OCI-M1 (cell line): ENCODE measurements around the gene SACS.
A peak's percentile ranks its signal among the peaks of the same experiment; 100 is the strongest.

Experiments used
- DNase-seq: peaks from one replicate; lab custom pipeline; 2025; lab: John Stamatoyannopoulos, UW

Gene SACS, protein sequence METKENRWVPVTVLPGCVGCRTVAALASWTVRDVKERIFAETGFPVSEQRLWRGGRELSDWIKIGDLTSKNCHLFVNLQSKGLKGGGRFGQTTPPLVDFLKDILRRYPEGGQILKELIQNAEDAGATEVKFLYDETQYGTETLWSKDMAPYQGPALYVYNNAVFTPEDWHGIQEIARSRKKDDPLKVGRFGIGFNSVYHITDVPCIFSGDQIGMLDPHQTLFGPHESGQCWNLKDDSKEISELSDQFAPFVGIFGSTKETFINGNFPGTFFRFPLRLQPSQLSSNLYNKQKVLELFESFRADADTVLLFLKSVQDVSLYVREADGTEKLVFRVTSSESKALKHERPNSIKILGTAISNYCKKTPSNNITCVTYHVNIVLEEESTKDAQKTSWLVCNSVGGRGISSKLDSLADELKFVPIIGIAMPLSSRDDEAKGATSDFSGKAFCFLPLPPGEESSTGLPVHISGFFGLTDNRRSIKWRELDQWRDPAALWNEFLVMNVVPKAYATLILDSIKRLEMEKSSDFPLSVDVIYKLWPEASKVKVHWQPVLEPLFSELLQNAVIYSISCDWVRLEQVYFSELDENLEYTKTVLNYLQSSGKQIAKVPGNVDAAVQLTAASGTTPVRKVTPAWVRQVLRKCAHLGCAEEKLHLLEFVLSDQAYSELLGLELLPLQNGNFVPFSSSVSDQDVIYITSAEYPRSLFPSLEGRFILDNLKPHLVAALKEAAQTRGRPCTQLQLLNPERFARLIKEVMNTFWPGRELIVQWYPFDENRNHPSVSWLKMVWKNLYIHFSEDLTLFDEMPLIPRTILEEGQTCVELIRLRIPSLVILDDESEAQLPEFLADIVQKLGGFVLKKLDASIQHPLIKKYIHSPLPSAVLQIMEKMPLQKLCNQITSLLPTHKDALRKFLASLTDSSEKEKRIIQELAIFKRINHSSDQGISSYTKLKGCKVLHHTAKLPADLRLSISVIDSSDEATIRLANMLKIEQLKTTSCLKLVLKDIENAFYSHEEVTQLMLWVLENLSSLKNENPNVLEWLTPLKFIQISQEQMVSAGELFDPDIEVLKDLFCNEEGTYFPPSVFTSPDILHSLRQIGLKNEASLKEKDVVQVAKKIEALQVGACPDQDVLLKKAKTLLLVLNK (N-terminal part only)

GRCh38 chr13:23433171-23434153 is at the start of gene SACS:
TSS of gene SACS (minus strand) at chr13:23433702. CDS start at chr13:23411239, 22,463 bp downstream.
- DNase-seq: peak; percentile 2

GRCh38 chr13:23480324-23480723 is 46.8 kb upstream of the SACS start:
- peak; percentile 1 for DNase-seq

- DNase-seq: no peak
Observed at GRCh38 chr13:23477101-23477500, 43.6 kb upstream of the SACS start.

GRCh38 chr13:23473221-23473620 is 39.7 kb upstream of the SACS start:
- no peak for DNase-seq

DNA sequence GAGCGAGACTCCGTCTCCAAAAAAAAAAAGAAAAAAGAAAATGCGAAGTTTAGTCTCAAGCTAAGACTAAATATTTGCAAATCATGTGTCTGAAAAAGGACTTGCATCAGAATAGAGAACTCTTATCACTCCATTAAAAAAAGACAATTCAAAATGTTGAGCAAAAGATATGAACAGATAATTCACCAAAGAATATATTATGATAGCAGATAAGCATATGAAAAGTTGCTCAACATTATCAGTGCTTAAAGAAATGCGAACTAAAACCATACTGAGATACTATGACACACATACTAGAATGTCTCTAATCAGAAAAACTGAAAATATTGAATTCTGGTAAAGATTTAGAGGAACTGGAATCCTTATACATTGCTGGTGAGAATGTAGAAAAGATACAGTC is 38.7 kb upstream of the SACS start:
- no peak for DNase-seq

- DNase-seq: no peak
Observed at GRCh38 chr13:23470790-23471614, 37.5 kb upstream of the SACS start.

- no peak for DNase-seq
Observed at GRCh38 chr13:23469951-23470421, 36.5 kb upstream of the SACS start.

DNA sequence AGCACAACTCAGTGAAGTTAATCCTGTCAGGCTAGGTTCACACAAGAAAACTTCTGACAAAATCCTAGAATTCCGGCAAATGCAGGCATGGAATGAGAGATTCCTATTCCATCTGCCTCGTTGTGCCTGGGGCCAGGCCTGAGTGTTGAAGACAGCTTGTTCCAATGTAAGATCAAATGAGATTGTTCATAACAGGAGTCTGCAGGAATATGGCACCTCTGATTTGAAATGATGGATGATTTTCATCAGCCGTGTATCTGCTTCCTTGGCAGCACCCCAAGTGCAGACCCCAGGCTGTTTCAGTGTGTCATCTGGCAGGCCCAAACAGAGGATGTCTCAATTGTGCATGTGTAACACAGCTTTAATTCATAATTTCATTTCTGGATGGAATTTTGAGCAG is 35.3 kb upstream of the SACS start:
- DNase-seq: no peak

GRCh38 chr13:23467932-23468278 is 34.4 kb upstream of the SACS start:
- DNase-seq: no peak

DNA sequence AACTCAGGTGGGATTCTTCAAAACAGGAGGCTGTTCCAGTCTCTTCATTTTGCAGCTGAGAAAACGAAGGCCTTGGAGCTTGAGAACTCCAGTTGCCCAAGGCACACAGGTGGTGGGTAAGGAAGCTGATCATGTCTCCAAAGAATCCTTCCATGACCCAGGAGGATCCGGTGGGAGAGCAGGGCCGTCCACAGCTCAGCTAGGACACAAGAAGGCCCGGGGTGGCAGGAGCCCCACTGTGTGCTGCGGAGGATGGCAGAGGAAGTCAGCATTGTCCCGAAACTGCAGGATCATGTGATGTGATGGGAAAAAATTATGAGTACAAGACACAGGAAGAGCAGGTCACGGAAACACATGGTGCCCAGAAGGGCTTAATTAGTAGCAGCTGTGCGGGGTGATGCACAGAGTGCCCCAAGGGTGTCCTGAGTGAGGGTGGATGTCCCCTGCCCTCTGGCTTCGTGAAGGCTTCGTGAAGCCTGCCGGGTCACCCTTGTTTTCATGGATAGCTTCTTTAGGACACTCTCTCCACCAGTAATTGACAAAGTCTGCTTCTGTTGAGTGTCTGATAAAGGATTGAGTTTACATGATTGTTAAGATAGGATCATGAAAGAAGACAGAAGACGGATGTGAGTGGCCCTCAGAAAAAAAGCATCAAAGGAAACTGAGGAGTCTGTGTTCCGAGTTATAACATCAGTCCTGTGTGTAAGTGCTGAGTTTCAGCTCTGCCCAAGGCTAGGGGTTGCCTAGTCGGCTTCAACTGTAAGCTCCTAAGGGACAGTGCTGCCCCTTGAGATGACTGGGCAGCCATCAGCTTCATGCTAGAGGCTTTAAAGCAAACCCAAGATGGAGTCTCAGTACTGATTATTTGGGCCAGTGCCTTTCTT is 33.8 kb upstream of the SACS start:
- no peak for DNase-seq

DNA sequence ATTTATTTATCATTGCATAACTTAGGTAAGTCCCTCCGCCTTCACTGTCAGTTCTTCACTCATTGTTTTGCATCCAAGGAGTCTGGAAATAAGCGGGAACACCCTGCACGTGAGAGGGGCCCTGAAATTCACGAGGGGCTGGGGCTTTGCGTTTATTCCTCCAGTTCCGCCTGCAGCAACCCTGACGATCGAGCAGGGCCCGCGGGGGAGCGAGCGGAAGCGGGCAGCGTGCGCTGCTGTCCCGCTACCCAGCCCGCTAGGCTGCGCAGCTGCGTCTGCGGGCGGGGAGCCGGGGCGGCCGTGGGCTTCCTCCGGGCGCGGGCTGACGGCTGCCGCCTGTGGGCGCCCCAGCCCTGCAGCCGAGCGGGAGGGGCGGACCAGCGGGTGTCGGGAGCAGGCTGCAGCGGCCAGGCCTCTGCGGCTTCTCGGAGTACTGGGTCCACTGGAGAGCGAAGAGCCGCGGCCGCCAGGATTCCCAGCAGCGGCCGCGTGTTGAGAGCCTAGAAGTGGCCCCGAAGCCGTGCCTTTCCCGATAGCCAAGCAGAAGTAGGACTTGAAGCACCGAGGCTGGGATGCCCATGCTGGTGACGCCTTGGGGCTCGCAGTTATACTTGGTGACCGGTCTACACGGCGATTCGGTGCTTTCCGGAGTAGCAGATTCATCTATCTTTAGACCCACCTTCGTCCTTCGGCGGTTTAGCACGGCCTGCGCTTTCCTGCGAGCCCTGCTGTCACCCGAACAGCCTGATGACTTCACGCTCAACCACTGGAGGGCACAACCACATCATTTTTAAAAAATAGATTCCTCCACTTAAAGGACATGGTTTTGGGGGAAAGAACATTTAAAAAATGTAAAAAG is 32.9 kb upstream of the SACS start:
- no peak for DNase-seq

DNA sequence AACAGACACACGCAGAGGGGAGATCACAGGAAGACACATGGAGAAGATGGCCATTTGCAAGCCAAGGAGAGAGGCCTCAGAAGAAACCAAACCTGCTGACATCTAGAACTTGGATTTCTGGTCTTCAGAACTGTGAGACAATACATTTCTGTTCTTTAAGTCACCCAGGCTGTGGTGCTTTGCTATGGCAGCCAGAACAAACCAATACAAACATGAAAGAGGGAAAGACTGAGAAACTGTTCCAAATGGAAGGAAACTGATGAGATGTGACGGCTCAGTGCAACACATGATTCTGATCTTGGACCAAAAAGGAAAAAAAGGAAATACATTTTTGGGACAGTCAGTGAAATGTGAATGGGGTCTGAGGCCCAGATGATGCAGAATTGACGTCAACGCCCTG is 30.2 kb upstream of the SACS start:
- DNase-seq: no peak

- no peak for DNase-seq
Observed at GRCh38 chr13:23462815-23463559, 29.5 kb upstream of the SACS start.

- no peak for DNase-seq
Observed at GRCh38 chr13:23461544-23461943, 28.0 kb upstream of the SACS start.

DNA sequence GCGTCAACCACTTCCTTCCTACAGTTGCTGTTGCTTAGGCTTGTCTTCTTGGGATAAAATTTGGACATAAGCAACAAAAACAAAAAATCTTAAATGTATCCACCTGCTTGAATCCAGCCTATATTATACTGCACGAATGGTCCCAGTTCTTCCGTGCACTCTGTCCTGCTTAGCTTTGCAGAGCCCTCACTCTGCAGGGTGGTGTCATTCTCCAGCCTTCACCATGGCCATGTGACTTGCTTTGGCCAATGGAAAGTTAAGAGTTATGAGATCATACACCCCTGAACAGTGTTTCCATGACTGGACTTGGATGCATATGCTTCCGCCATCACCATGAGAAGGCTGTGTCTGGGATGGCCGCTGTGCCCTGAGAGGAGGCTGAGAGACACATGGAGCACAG is 27.4 kb upstream of the SACS start:
- DNase-seq: no peak

- DNase-seq: no peak
Observed at GRCh38 chr13:23460309-23460708, 26.8 kb upstream of the SACS start.

DNA sequence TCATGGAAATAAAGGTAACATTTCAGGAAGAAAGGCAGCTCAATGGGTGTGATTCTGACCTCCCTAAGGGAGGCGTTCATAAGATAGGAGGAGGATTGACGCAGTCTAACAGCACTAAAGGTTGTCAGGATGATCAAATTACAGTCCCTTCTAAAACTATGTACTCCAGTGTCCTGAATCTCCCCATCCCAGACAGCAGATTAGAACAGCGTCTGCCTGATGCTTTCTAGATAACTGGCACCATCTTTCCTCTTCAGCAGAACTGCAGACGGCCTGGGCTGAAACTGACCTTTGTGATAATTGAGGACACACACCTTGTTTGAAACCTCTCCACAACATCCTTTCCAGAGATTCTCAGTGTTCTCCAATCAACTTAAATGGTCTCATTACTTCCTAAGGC is 25.5 kb upstream of the SACS start:
- DNase-seq: no peak
